ENCODE measurements around the gene MGAT5.

Gene MGAT5

DNA sequence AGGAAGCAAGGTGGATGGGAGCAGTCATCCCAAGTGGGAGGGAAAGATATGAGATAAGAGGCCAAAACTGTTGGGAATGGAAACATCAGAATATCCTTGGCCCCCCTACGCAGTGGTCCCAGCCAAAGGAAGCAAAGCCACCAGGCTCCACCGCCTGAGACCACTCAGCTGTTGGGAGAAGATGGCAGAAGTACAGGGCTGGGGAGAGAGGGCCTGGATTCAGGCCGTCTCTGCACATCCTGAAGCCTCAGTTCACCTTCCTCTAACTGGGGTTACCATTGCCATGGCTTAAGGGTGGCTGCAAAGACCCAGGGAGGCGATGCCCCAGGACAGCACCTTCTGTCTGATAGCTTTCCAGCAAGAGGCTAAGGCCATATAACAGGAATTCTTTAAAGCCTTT is 193.8 kb downstream of the MGAT5 start:
- no peak overlapping the region for H3K27ac ChIP-seq
- TF ChIP-seq, protein P1, sequence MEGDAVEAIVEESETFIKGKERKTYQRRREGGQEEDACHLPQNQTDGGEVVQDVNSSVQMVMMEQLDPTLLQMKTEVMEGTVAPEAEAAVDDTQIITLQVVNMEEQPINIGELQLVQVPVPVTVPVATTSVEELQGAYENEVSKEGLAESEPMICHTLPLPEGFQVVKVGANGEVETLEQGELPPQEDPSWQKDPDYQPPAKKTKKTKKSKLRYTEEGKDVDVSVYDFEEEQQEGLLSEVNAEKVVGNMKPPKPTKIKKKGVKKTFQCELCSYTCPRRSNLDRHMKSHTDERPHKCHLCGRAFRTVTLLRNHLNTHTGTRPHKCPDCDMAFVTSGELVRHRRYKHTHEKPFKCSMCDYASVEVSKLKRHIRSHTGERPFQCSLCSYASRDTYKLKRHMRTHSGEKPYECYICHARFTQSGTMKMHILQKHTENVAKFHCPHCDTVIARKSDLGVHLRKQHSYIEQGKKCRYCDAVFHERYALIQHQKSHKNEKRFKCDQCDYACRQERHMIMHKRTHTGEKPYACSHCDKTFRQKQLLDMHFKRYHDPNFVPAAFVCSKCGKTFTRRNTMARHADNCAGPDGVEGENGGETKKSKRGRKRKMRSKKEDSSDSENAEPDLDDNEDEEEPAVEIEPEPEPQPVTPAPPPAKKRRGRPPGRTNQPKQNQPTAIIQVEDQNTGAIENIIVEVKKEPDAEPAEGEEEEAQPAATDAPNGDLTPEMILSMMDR (conservative IDR thresholded peaks at IDR 0.05): no peak
- no peak for TF ChIP-seq ZFX (IDR thresholded peaks at IDR 0.05)

DNA sequence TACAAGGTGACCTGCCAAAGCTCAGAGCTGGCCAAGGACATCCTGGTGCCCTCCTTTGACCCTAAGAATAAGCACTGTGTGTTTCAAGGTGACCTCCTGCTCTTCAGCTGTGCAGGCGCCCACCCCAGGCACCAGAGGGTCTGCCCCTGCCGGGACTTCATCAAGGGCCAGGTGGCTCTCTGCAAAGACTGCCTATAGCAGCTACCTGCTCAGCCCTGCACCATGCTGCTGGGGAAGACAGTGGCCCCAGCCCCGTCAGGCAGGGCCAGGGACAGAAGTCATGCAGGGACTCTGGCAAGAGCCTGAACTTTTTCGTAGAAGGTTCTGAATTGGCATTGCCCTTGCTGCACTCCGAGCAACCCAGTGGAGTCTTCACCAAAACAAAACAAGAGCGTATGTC is 194.8 kb downstream of the MGAT5 start:
- no peak overlapping the region for H3K27ac ChIP-seq
- TF ChIP-seq, protein P1 (conservative IDR thresholded peaks at IDR 0.05): no peak
- no peak for TF ChIP-seq ZFX (IDR thresholded peaks at IDR 0.05)

DNA sequence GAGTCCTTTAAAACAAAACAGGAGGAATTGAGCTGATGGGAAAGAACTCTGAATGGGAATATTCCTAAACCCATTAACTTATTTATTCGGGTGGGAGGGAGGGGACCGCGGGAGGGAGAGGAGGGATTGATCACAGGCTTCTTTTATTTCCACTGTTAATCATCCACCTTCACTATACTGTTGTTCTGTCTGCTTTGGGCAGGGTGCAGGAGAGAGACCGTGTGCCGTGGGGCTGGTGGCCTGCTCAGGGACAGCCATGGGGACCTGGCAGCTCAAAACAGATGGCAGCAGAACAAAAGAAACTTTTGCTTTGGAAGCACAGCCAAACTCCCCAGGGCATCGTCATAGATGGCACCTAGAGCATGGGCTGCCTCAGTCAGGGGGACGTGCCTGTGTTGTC is 195.3 kb downstream of the MGAT5 start:
- TF ChIP-seq ZFX (IDR thresholded peaks at IDR 0.05): no peak
- TF ChIP-seq, protein P1 (conservative IDR thresholded peaks at IDR 0.05): no peak
- H3K27ac ChIP-seq: no peak overlapping the region

DNA sequence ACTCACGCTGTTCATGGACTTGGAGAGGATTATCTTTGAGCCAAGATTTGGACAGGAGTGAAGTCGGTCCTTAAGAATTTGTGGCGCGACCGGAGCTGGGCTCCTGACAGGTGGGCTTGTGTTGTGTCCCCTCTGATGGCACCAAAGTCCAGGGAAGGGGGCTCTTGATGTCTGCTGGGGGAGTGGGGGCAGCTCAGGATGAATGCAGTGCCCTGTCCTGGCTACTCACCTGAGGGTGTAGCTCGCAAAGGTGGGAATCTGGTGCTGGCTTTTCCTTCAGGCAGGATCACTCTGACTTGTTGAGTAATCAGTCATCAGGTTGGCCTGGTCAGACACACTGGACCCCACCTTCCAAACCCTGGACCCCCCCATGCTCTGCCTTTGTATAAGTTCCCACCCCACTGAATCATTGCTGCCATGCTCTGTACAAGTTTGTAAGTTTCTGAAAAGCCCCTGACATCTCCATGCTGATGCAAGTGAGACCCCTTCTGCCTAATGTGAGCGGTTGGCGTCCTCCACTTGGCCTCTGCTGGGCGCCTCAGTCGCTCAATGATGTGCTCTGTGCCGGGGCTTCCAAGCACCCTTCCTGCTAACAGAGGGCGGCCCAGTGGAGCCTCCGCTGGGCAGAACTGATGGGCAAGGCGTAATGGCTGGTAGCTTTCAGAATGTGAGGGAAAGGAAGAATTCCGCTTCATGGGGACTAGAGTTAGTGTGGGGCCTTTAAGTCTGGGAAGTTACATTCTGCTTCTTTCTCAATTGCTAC is 196.1 kb downstream of the MGAT5 start:
- TF ChIP-seq, protein P1 (conservative IDR thresholded peaks at IDR 0.05): no peak
- TF ChIP-seq ZFX (IDR thresholded peaks at IDR 0.05): no peak
- no peak overlapping the region for H3K27ac ChIP-seq

DNA sequence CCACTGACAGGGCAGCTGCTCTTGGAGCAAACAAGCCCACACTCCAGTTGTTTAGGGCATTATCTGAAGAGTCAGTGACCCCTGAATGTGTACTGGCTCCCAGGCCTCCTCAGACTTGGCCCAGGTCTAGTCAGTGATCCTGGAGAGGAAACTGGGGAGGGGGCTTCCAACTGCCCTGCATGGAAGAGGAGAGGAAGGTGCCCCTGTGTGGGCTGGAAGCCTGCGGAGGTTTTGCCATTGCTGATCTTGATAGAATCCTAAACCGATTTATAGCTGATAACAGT is 197.4 kb downstream of the MGAT5 start:
- TF ChIP-seq, protein P1 (conservative IDR thresholded peaks at IDR 0.05): no peak
- TF ChIP-seq ZFX (IDR thresholded peaks at IDR 0.05): no peak
- H3K27ac ChIP-seq: no peak overlapping the region

DNA sequence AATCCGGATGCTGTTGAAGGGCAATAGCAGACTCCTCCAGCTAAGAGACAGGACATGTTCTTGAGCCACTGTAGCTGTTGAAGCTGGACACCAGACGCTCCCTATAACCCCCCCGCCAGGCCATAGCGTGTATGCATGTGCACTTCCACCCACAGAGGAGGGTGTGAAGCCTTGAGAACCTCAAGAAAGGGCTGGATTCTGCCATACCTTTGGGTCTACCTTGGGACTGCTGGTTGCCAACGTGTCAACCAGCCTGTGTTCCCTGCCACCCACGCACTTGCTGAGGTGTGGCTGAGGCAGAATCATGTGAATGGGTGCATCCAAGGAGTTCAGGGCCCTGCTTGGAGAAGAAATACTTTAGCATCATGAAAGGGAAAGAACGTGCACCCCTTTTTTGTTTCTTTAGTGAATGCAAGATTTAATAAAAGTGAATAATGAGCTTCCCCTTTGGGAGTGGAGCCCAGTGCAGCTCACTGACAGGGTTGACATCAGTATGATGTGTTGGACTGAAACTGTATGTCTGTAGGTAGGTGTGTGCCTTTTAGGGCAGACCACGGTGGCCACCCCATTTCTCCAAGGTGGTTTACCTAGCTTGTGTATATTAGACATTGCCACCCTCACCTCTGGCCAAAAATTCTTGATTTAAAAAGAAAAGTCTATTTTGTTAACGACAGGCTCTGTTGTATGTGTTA is 198.3 kb downstream of the MGAT5 start:
- TF ChIP-seq ZFX (IDR thresholded peaks at IDR 0.05): no peak
- TF ChIP-seq, protein P1 (conservative IDR thresholded peaks at IDR 0.05): no peak
- no peak overlapping the region for H3K27ac ChIP-seq

DNA sequence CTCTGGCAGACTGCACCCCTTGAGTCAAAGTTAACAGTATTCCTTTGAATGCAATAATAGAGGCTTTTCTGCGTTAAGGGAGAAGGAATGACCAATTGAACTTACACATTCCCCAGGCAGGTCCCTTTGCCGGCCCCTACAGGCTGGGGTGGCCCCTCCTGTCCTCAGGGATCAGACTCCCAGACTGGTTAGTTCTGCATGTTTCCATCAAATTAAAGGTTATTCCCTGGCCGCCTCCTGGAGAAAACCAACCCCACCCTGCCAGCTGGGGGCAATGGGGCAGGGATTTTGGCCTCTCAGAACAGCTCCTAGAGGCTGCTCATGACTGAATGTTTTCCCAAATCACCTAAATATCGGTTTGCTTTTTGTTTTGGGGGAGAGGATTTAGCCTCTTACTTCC is 199.6 kb downstream of the MGAT5 start:
- TF ChIP-seq, protein P1 (conservative IDR thresholded peaks at IDR 0.05): no peak
- no peak for TF ChIP-seq ZFX (IDR thresholded peaks at IDR 0.05)
- no peak overlapping the region for H3K27ac ChIP-seq
